Right ventricle myocardium inferior (tissue), 1 donor: Measurements from ENCODE around the gene JAK2. TPM values are rescaled to one million over a fixed set of nuclear protein-coding genes. Genes with fewer than 3 reads are reported as not detected.
A peak's percentile ranks its signal among the peaks of the same experiment; 100 is the strongest.
"Not testable (repeated sequence)": the region's sequence is repeated elsewhere in the genome, so short reads cannot be mapped to it uniquely, and the experiment has no call there.

Experiments used
- ATAC-seq: fragments of 200-7000 bp; cut with Tn5 transposase; one replicate; pipeline ENCODE4 v1.9.1; 2020; ENCODE audit warnings: mild to moderate bottlenecking, moderate library complexity
- DNase-seq: peaks from one replicate; pipeline ENCODE4 v3.0.0; 2021; ENCODE audit errors: missing footprints
- intact Hi-C: fragments of 100-400 bp; cut with DNase I; formaldehyde crosslinking; loops from one replicate; pipeline ENCODE4 v1.11.0; 2022
- long read RNA-seq: library from polyadenylated mRNA; unstranded; transcript quantifications from one replicate; pipeline ENCODE4 v2.0.0, GENCODE V29; 2021
- total RNA-seq: library from RNA; stranded (reverse); fragmentation: NEBNext Ultra II Directional; extraction: Animal tissue kit (Norgen Biotek cat#: 25700); gene quantifications from one replicate; pipeline ENCODE4 v1.2.1, GENCODE V29; 2021
- donor health status: DM: no; HTN: yes; CAD: no; lungs with severe emphysema.

The JAK2 gene
- 17.6 TPM for total RNA-seq
- long read RNA-seq, full-length matches to known transcripts: 2 of 13 reads
- long read RNA-seq, partial matches to known transcripts: 10 of 13 reads
- long read RNA-seq, other reads (novel, unspliced or antisense): 1 of 13 reads

GRCh38 chr9:4984621-4985385 is at the start of gene JAK2:
TSS of gene JAK2 (plus strand) at chr9:4985272. CDS start at chr9:5021988, 36,716 bp downstream.
- peak; percentile 95 for ATAC-seq
- intact Hi-C loops: loop anchor here (2.0 to 10.0 kb wide), 3 partner anchors 192 to 610 kb away; partner anchors contain the start of gene RCL1
- peak; percentile 97 for DNase-seq

GRCh38 chr9:4936277-4936676 is 48.8 kb upstream of the JAK2 start:
- DNase-seq: no peak
- intact Hi-C loops: no loop called here
- no peak for ATAC-seq

GRCh38 chr9:4936823-4937222 is 48.2 kb upstream of the JAK2 start:
- ATAC-seq (no peak), DNase-seq (no peak)
- intact Hi-C loops: no loop called here

- DNase-seq: no peak
- intact Hi-C loops: no loop called here
- ATAC-seq: no peak
Observed at GRCh38 chr9:4937446-4937845, 47.6 kb upstream of the JAK2 start.

GRCh38 chr9:4938496-4938895 is 46.6 kb upstream of the JAK2 start:
- no peak for ATAC-seq
- no peak for DNase-seq
- intact Hi-C loops: no loop called here

- ATAC-seq (peak; percentile 53), DNase-seq (no peak)
- intact Hi-C loops: no loop called here
Observed at GRCh38 chr9:4939118-4939561, 45.9 kb upstream of the JAK2 start.

GRCh38 chr9:4942042-4942691 is 42.9 kb upstream of the JAK2 start:
- intact Hi-C loops, DNase-seq, ATAC-seq: not testable (repeated sequence)

GRCh38 chr9:4943346-4943745 is 41.7 kb upstream of the JAK2 start:
- DNase-seq: no peak
- intact Hi-C loops: no loop called here
- ATAC-seq: no peak

- DNase-seq, ATAC-seq, intact Hi-C loops: not testable (repeated sequence)
Observed at GRCh38 chr9:4944431-4945211, 40.5 kb upstream of the JAK2 start.

- DNase-seq: no peak
- intact Hi-C loops: no loop called here
Observed at GRCh38 chr9:4946937-4947336, 38.1 kb upstream of the JAK2 start.

GRCh38 chr9:4955836-4956235 is 29.2 kb upstream of the JAK2 start:
- no peak for DNase-seq
- ATAC-seq: no peak
- intact Hi-C loops: no loop called here

More at GRCh38 chr9:4946937-4947336, 38.1 kb upstream of the JAK2 start:
- no peak for ATAC-seq

- ATAC-seq (no peak), DNase-seq (no peak)
- intact Hi-C loops: no loop called here
Observed at GRCh38 chr9:4959031-4959430, 26.0 kb upstream of the JAK2 start.

GRCh38 chr9:4962085-4962484 is 23.0 kb upstream of the JAK2 start:
- ATAC-seq (no peak), DNase-seq (no peak)
- intact Hi-C loops: loop anchor here (10.0 kb wide), 1 partner anchor 77 kb away; no protein-coding TSS in a partner anchor

GRCh38 chr9:4964540-4964939 is 20.5 kb upstream of the JAK2 start:
- DNase-seq (no peak), ATAC-seq (no peak)
- intact Hi-C loops: loop anchor here (10.0 kb wide), 1 partner anchor 80 kb away; no protein-coding TSS in a partner anchor

GRCh38 chr9:4965174-4965821 is 19.8 kb upstream of the JAK2 start:
- ATAC-seq (no peak), DNase-seq (no peak)
- intact Hi-C loops: loop anchor here (10.0 kb wide), 1 partner anchor 80 kb away; no protein-coding TSS in a partner anchor

GRCh38 chr9:4967523-4967922 is 17.5 kb upstream of the JAK2 start:
- peak; percentile 62 for ATAC-seq
- DNase-seq: no peak
- intact Hi-C loops: loop anchor here (10.0 kb wide), 1 partner anchor 83 kb away; no protein-coding TSS in a partner anchor

- intact Hi-C loops: loop anchor here (10.0 kb wide), 1 partner anchor 84 kb away; no protein-coding TSS in a partner anchor
- no peak for DNase-seq
- no peak for ATAC-seq
Observed at GRCh38 chr9:4969130-4969529, 15.9 kb upstream of the JAK2 start.

- intact Hi-C loops: no loop called here
- ATAC-seq: no peak
- no peak for DNase-seq
Observed at GRCh38 chr9:4970970-4971641, 14.0 kb upstream of the JAK2 start.
